Coronary artery (tissue), 2 donors: Measurements from ENCODE around the gene HMG20A.
A peak's percentile ranks its signal among the peaks of the same experiment; 100 is the strongest.

Source experiments
- DNase-seq: peaks from one replicate; pipeline ENCODE4 v3.0.0-alpha.2; 2017; ENCODE audit warnings: low spot score
- H3K27ac ChIP-seq, 2 donors: fragments of 200-600 bp; sonication (generic); one replicate each; pipeline ENCODE4 v1.5.1; 2016 to 2019
- H3K4me3 ChIP-seq: fragments of 200-600 bp; sonication (generic); 2 replicates; pipeline ENCODE4 v1.5.1; 2016; ENCODE audit warnings: mild to moderate bottlenecking, moderate library complexity
- TF ChIP-seq, protein P1 (sequence below): fragments of 200-600 bp; sonication (generic); IDR thresholded peaks from one replicate; pipeline ENCODE4 v1.5.1; 2019; ENCODE audit warnings: antibody characterized with exemption

Gene HMG20A

DNA sequence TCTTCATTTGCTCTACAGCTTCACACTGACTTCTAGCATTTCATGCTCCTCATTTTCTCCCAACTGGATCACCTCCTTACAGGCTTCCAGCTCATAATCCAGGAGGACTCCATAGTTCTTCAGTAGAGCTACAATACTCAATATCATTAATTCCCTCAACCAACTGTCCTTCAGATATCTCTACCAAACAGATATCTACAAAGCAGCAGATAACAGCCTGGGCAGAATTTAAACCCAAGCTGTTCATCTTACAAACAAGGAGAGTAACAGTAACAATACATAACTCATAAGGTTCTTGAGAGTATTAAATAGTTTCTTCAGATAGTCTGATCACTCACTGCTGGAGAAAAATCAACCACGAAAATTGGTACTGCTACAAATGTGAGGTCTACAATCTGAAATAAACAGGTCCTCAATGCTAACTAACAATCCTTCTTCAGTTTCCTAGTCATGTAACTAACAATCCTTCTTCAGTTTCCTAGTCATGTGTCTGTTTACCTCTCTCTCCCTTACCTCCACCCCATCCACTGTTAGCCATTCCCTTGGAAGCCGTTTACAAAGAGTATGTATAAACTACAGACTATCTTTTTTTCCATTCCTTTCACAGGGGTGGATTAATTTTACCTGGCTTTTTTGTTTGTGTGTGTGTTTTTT is 5.8 kb upstream of the HMG20A start:
- TF ChIP-seq, protein P1, sequence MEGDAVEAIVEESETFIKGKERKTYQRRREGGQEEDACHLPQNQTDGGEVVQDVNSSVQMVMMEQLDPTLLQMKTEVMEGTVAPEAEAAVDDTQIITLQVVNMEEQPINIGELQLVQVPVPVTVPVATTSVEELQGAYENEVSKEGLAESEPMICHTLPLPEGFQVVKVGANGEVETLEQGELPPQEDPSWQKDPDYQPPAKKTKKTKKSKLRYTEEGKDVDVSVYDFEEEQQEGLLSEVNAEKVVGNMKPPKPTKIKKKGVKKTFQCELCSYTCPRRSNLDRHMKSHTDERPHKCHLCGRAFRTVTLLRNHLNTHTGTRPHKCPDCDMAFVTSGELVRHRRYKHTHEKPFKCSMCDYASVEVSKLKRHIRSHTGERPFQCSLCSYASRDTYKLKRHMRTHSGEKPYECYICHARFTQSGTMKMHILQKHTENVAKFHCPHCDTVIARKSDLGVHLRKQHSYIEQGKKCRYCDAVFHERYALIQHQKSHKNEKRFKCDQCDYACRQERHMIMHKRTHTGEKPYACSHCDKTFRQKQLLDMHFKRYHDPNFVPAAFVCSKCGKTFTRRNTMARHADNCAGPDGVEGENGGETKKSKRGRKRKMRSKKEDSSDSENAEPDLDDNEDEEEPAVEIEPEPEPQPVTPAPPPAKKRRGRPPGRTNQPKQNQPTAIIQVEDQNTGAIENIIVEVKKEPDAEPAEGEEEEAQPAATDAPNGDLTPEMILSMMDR: no peak
- DNase-seq: no peak
- Histone ChIP-seq H3K27ac (no peak overlapping the region), H3K4me3 (no peak overlapping the region)

DNA sequence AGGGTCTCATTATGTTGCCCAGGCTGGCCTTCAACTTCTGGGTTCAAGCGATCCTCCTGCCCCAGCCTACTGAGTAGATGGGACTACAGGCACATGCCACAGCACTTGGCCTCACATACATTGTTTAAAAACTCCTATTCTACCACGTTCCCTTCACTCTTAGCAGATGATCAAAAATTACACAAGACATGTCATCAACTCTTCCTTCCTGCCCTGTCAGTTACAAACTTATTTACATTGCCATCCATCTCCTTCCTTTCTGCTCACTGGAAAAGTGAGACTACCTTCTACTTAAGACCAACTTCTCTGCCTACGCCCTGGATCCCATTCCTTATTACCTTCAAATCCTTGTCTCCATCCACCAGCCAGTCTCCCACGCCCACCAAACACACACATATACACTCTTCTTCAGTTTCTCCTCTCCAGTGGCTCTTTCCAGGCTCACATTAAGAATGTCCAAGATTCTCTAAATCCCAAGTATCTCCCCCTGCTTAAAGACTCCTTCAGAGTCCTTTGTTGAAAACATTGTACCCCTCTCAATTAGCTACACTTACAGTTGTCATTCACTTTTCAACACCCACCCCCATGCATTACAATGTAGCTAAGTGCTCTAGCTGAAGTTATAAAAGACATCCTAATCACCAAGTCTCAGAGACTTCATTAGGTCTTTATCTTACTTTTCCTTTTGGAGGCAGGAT is 5.1 kb upstream of the HMG20A start:
- Histone ChIP-seq H3K27ac (peak overlapping the region in 1 of 2 donors; percentile 15), H3K4me3 (no peak overlapping the region)
- DNase-seq: no peak
- TF ChIP-seq, protein P1: no peak

DNA sequence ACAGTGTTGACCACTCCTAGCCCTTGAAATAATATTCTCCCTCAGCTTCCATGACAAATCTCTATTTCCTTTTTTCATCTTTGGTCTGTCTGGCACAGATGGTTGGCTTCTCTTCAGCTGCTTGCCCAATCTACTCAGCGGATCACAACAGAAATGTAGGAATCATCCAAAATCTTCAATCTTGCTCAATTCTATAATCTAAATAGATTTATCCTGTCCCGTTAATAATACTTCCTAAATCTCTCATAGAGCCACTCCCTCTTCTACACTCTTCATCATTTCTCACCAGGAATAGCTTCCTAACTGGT is 4.6 kb upstream of the HMG20A start:
- Histone ChIP-seq H3K4me3 (no peak overlapping the region), H3K27ac (peak overlapping the region in 1 of 2 donors; percentile 15)
- DNase-seq: no peak
- TF ChIP-seq, protein P1: no peak

DNA sequence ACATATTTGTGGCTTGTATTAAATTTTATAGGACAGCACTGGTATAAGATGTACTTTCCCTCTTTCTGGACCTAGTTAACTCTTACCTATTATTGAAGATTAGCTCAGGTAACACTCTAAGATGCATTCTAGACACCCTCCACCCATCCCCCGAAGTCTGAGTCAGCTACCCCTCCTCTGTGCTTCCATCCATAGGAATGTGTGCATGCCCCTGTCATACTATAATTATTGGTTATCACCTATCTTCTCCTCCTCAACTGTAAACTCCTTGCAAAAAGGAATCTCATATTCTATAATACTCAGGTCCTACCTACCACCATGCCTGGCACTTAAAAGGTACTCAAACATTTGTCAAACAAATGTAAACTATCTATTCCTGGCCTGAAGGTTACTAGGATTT is 3.7 kb upstream of the HMG20A start:
- no peak overlapping the region for H3K4me3 ChIP-seq
- DNase-seq: no peak
- no peak overlapping the region for H3K27ac ChIP-seq
- TF ChIP-seq, protein P1: no peak

DNA sequence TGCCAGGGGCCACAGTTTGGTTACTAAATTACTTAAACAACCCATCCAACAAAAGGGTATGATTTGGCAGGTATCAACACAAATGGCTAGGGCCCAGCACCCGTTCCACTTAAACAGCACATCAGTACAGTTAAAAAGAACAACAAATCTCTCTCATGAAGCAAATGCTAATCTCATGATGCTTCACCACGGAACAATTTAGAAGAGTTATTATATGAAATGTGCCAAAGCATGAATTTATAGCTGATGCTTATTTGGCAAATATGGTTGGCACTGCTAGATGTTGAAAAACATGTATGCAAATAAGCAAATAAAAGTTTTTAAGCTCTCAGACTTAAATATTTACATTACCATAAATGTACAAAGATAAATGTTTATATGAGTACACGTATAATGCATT is 3.1 kb upstream of the HMG20A start:
- Histone ChIP-seq H3K27ac (no peak overlapping the region), H3K4me3 (no peak overlapping the region)
- TF ChIP-seq, protein P1: no peak
- DNase-seq: no peak

DNA sequence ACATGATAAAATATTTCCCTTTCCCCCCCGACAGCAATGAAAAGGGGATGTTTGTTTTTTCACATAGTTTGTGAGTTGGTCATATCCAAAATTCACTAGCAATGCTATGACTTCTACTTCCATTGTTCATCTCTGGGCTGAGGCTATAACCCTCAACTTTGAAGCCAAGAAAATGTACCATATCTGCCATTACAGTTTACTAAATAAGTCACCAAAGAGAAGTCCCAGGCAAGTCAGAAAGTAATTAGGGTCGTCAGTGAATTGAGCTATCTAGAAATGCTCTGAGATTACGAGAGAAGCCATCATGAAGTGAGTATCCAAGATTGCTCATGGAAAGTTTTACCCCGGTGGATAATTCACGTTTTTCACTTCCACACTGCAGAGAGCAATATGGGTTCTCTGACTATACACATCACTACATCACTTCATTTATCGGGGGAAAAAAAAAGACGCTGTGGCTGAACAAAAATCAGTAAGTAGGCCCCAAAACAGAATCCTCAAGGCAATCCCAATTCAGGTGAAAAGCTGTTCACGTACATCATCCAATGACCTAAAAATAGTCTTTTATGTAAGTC is 2.2 kb upstream of the HMG20A start:
- peak overlapping the region; percentile 94 for H3K4me3 ChIP-seq
- DNase-seq: no peak
- H3K27ac ChIP-seq: peak overlapping the region; percentile 88 to 98
- TF ChIP-seq, protein P1: no peak
